GM21515 (cell line): ENCODE results near the gene MEA1.
"Not testable (repeated sequence)": the region's sequence is repeated elsewhere in the genome, so short reads cannot be mapped to it uniquely, and the experiment has no call there.

ENCODE experiments used
- ATAC-seq: cut with Tn5 transposase; IDR thresholded peaks from one replicate; pipeline ENCODE4 v1.9.1; 2021; ENCODE audit not compliant: unreplicated experiment

The MEA1 gene

DNA sequence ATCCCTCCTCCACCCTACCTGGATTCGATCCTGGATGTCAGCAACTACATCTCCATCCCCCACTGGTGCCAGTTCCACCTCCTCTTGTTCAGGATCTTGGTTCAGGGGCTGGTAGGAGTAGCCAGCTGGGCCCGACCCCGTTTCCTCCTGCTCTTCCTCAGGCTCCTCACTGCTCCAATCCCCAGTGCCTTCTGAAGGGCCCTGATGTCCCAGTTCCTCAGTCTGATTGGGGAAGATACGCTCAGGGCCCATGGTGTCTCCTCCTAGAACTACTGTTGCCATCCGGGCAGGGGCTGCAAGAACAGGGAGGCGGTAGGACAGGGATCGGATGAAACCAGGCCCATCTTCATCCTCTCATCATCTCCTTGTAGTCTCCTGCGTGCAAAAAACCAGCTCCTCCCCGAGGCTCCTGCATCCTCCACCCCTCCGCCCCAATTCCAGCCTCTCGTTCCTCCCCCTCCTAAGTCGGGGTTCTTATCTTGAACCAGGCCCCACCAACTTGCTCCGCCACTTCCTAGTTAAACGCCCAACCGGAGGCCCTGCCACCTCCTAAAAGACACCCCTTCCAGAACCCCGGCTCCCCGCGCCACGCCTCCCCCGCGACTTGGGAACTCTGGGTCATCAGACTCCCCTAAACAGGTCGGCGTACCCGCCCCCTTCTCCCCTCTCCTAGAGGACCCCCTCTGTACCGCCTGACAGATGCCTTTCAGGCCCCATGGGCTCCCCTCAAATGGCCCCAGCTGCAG is 476 bp downstream of the MEA1 start:
- ATAC-seq: peak; percentile 5

GRCh38 chr6:43012364-43012763 is 1.4 kb downstream of the MEA1 start:
- ATAC-seq: no peak

DNA sequence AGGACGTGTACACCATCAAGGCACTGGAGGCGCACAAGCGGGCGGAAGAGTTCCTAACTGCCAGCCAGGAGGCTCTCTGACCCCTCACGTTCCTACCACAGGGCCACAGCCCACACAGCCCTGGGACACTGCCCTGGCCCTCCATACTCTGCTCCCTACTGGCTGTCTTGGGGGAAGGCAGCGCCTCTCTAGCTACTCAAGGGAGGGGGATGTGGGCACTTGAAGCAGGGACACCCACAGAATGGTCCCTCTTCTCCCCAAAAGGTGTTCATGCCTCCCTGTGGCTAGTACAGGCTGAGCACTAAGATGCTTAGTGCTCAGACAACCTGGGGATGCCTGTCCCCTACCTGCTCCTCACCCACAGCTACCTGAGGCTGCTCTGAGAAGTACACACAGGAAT is 2.5 kb downstream of the MEA1 start:
- ATAC-seq: no peak

- ATAC-seq: no peak
Observed at GRCh38 chr6:43009124-43009523, 4.6 kb downstream of the MEA1 start.

DNA sequence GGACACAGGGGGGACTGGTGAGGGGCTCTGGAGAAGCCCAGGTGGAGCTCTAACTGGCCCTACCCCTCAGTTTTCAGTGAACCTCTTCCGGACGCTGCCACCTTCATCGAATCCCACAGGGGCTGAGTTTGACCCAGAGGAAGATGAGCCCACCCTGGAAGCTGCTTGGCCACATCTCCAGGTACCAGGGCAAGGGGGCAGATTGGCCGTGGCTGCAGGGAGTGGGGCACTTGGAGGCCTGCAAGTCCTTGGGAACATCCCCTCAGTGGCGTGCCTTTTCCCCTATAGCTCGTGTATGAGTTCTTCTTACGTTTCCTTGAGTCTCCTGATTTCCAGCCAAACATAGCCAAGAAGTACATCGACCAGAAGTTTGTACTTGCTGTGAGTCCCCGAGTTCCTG is 6.6 kb downstream of the MEA1 start:
- no peak for ATAC-seq

GRCh38 chr6:43006251-43006650 is 7.5 kb downstream of the MEA1 start:
- ATAC-seq: no peak

GRCh38 chr6:43005844-43006243 is 7.9 kb downstream of the MEA1 start:
- ATAC-seq: no peak

- no peak for ATAC-seq
Observed at GRCh38 chr6:43001843-43002242, 11.9 kb downstream of the MEA1 start.

DNA sequence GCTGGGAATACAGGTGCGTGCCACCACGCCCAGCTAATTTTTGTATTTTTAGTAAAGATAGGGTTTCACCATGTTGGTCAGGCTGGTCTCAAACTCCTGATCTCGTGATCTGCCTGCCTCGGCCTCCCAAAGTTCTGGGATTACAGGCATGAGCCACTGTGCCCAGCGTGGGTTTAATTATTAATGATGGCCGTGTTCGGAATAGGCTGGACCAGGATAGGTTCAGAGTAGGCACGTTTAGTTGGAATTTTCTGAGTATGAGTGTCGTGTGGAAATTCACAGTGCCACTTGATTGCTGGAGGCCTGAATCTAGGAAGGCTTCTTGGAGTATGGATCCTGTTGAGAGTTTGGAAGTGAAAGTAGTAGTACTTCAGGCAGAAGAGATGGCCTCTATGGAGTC is 15.5 kb downstream of the MEA1 start:
- ATAC-seq: not testable (repeated sequence)

DNA sequence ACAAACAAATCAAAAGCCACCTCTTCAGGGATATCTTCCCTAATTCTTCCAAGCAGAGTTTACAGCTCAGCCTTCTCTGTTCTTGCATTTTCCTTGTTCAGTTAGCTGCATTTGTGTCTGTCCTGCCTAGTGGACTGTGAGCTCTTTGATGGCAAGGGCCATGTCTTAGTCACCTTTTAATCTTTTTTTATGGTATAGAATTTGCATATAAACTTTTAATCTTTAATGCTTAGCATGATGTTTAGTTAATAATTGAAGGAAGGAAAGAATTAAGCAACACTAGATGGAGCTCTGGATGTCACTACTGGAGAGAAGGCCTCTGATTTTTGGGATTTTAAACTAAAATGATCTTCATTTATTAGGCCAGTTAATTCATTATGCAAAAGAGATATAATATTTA is 17.2 kb downstream of the MEA1 start:
- no peak for ATAC-seq

GRCh38 chr6:42993445-42993844 is 20.3 kb downstream of the MEA1 start:
- ATAC-seq: no peak

DNA sequence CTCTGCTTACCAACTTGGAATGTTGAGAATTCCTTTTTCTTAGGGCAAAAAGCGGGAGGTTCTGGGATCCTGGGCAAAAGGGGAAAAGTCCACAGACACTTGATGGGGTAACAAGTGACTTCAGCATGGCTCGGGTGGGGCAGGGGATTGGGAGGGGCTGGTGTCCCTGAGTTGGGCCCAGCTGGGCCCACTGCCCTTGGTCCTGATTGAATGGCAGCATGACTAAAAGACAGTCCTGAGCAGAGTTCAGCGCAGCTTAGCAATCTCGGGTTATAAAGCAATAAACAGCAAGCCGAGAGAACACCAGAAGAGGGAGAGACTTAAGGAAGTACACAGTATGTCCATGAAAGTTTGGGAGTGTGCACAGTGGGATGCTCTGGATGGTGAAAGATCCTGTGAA is 23.8 kb downstream of the MEA1 start:
- no peak for ATAC-seq

DNA sequence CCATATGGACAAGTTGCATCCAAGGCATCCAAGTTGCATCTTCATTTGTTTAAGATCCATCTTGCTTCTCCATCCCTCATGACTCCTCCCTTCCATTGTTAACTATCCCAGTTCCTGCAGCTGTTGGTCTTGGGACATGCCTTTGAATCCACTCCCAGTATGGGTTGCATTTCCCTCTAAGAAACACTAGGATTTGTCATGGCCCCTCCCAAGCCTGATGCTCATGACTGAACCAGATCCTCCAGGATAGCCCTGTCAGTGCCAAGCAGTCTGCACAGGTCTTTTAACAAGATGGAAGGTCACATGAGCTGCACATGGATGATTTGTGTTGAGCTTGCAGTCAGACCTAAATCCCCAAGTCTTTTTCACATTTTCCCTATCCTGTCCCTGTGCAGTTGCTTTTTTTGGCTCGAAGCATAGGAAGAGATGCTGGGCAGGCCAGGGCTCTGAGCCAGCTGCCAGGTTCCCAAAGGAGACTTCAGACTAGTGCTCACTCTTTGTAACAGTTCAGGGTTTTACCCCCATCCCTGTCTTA is 25.2 kb downstream of the MEA1 start:
- no peak for ATAC-seq

DNA sequence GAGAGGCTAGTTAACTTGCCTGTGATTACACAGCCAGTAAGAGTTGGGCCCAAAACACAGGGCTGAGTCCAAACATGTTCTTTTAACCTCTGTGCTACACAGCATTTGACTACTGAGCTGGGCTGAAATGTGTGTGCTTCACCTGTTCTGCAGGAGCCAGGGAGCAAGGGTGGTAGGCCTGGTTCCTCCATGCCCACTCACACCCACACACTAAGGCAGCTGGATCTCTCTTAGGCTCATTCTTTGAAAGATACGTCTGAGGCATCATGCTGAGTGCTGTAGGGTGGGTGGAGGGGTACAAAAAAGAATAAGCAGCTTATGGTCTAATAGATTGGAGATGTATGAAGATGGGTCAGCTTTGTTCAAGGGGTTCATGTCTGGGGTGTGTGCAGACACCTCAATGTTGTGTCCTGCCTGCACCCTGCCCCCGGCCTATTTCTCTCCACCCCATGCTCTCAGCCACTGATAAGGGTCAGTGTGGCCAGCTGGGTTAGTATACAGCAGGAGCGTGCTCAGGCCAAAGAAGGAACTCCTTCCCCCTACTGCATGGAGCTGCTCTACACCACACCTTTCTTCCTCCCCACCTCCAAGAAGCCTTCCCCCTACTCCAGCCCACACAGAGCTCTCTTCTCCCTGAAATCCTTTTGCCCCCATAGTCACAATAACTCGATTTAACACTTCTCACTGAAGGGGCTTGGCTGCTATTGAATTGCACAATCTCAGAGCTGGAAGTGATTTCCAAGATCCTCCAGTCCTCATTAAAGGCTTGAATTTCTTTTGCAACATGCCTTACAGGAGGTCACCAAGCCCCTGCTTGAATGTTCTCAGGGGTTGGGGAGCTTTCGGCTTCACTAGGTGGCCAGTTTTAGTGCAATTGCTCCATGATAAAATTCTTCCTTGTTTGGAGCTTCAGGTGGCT is 26.0 kb downstream of the MEA1 start:
- ATAC-seq: no peak

DNA sequence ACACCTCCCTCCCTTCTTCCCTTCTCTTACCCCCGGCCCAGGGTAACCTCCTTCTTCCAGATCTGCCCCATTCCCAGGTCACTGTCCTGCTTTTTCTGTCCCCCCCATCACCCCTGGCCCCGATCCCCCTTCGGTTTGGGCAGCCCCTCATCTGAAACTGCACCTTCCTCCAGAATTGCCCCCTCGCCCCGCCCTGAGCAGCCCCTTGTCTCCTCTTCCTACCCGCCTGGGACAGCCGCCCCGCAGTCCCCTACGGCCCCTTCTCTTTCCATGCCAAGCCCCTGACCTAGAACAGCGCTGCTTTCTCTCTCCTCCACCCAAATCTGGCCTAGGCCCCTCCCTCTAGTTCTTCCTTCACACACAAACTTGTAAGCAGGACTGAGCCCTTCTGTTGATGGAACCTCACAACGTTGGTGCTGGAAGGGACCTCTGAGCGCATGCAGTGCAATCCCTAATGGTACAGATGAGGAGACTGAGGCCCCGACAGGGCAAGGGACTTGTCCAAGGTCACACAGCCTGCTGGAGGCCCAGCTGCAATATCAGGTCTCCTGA is 28.7 kb downstream of the MEA1 start:
- ATAC-seq: no peak

GRCh38 chr6:42984001-42984923 is 29.5 kb downstream of the MEA1 start, which contains the start of gene PPP2R5D:
TSS of gene PPP2R5D (plus strand) at chr6:42984570. CDS start at chr6:42984678, 108 bp downstream.
- ATAC-seq: peak; percentile 90

GRCh38 chr6:42981836-42982235 is 31.9 kb downstream of the MEA1 start:
- ATAC-seq: no peak

GRCh38 chr6:42979523-42980177 is 34.1 kb downstream of the MEA1 start:
- peak; percentile 6 for ATAC-seq

- ATAC-seq: peak; percentile 89
Observed at GRCh38 chr6:42978839-42979522, 34.8 kb downstream of the MEA1 start, which contains the start of gene PEX6. TSS of gene PEX6 (minus strand) at chr6:42979181. CDS start at chr6:42979150, 31 bp downstream.
